IMR-90 (cell line): Measurements from ENCODE around the gene EGFR. TPM values are rescaled to one million over a fixed set of nuclear protein-coding genes. Genes with fewer than 3 reads are reported as not detected.
A peak's percentile ranks its signal among the peaks of the same experiment; 100 is the strongest.

Experiments
- ATAC-seq: fragments of 200-7000 bp; cut with Tn5 transposase; 2 replicates; pipeline ENCODE4 v1.9.1; 2020; ENCODE audit warnings: low read depth, mild to moderate bottlenecking, moderate library complexity
- BruUV-seq: library from RNA; stranded (reverse); fragments of 400-500 nt; replicated peaks from 2 replicates; lab custom pipeline; 2021; lab: Mats Ljungman, UMichigan
- CTCF ChIA-PET: fragments of 300-600 bp; formaldehyde crosslinking; extraction: SDS; loops from one replicate; lab custom pipeline; 2021; ENCODE audit warnings: antibody characterized with exemption; lab: Yijun Ruan, JAX
- POLR2A ChIA-PET: fragments of 300-600 bp; sonication (Branson Sonifier 250); formaldehyde crosslinking; loops from one replicate; lab custom pipeline; 2022; ENCODE audit warnings: antibody characterized with exemption; ENCODE audit not compliant: unreplicated experiment; lab: Charles Lee
- DNase-seq: peaks from one replicate; pipeline ENCODE4 v3.0.0; 2013
- H2AFZ ChIP-seq: replicated peaks from 2 replicates; pipeline ENCODE3; 2013; ENCODE audit warnings: low read length, mild to moderate bottlenecking; ENCODE audit not compliant: poor library complexity
- H2AK5ac ChIP-seq: 2 replicates; pipeline ENCODE4 v1.6.1; 2013; ENCODE audit warnings: low read depth, low read length, inconsistent platforms
- H2AK9ac ChIP-seq: replicated peaks from 2 replicates; pipeline ENCODE3; 2013; ENCODE audit warnings: mild to moderate bottlenecking, low read depth, low read length, moderate library complexity; ENCODE audit not compliant: poor library complexity
- H2BK120ac ChIP-seq: 2 replicates; pipeline ENCODE4 v1.6.1; 2013; ENCODE audit warnings: low read depth, low read length, inconsistent platforms
- H2BK15ac ChIP-seq: 3 replicates; pipeline ENCODE4 v1.6.1; 2013; ENCODE audit warnings: low read depth, low read length, inconsistent platforms
- H2BK20ac ChIP-seq: 2 replicates; pipeline ENCODE4 v1.6.1; 2013; ENCODE audit warnings: low read depth, mild to moderate bottlenecking, inconsistent platforms, low read length, moderate library complexity
- H2BK5ac ChIP-seq: 2 replicates; pipeline ENCODE4 v1.6.1; 2013; ENCODE audit warnings: mild to moderate bottlenecking, low read depth, low read length, inconsistent platforms; ENCODE audit not compliant: poor library complexity, severe bottlenecking
- H3K14ac ChIP-seq: replicated peaks from 2 replicates; pipeline ENCODE4 v1.6.1; 2013; ENCODE audit warnings: low read depth, low read length, inconsistent platforms
- H3K18ac ChIP-seq: 2 replicates; pipeline ENCODE4 v1.6.1; 2013; ENCODE audit warnings: low read depth, low read length, control low read depth
- H3K23ac ChIP-seq: 2 replicates; pipeline ENCODE4 v1.6.1; 2013; ENCODE audit warnings: low read depth, low read length, inconsistent platforms
- H3K27ac ChIP-seq: 2 replicates; pipeline ENCODE4 v1.5.1; 2013; ENCODE audit warnings: mild to moderate bottlenecking, control low read depth, low read length; ENCODE audit not compliant: insufficient read depth
- H3K27me3 ChIP-seq: 2 replicates; pipeline ENCODE4 v1.6.1; 2013; ENCODE audit warnings: low read length; ENCODE audit not compliant: control insufficient read depth, insufficient read depth
- H3K36me3 ChIP-seq: 2 replicates; pipeline ENCODE4 v1.6.1; 2013; ENCODE audit warnings: low read length, mixed read lengths; ENCODE audit not compliant: control insufficient read depth, insufficient read depth
- H3K4ac ChIP-seq: 2 replicates; pipeline ENCODE4 v1.6.1; 2013; ENCODE audit warnings: low read depth, low read length, inconsistent platforms
- H3K4me1 ChIP-seq: 2 replicates; pipeline ENCODE4 v1.6.1; 2013; ENCODE audit warnings: low read length, mixed read lengths; ENCODE audit not compliant: control insufficient read depth, insufficient read depth
- H3K4me2 ChIP-seq: 2 replicates; pipeline ENCODE4 v1.6.1; 2013; ENCODE audit warnings: low read depth, mild to moderate bottlenecking, control low read depth, low read length, moderate library complexity
- H3K4me3 ChIP-seq: 2 replicates; pipeline ENCODE4 v1.5.1; 2013; ENCODE audit warnings: low read depth, mild to moderate bottlenecking, control low read depth, low read length, moderate library complexity; ENCODE audit not compliant: insufficient read depth
- H3K56ac ChIP-seq: 2 replicates; pipeline ENCODE4 v1.6.1; 2013; ENCODE audit warnings: low read length, inconsistent platforms; ENCODE audit not compliant: insufficient read depth; ENCODE audit errors: extremely low read depth
- H3K79me1 ChIP-seq, 2 experiments: 2 replicates each; pipeline ENCODE4 v1.6.1; 2013; ENCODE audit warnings: low read length in 2 of 2, inconsistent platforms in 1 of 2, low read depth in 1 of 2
- H3K9ac ChIP-seq: 2 replicates; pipeline ENCODE4 v1.6.1; 2013; ENCODE audit warnings: low read depth, low read length, control low read depth
- H3K9me1 ChIP-seq: 2 replicates; pipeline ENCODE4 v1.6.1; 2013; ENCODE audit warnings: low read length, inconsistent platforms; ENCODE audit not compliant: insufficient read depth
- H3K9me3 ChIP-seq: 2 replicates; pipeline ENCODE4 v1.6.1; 2013; ENCODE audit warnings: low read length; ENCODE audit not compliant: control insufficient read depth, insufficient read depth
- H4K20me1 ChIP-seq: 2 replicates; pipeline ENCODE4 v1.6.1; 2013; ENCODE audit warnings: low read length, inconsistent platforms; ENCODE audit not compliant: insufficient read depth
- H4K5ac ChIP-seq: 2 replicates; pipeline ENCODE4 v1.6.1; 2013; ENCODE audit warnings: mild to moderate bottlenecking, low read depth, low read length, control low read depth
- H4K8ac ChIP-seq, 2 experiments: 2 replicates each; pipeline ENCODE4 v1.6.1; 2013; ENCODE audit warnings: low read depth in 2 of 2, low read length in 2 of 2, control low read depth in 1 of 2, inconsistent platforms in 1 of 2
- H4K91ac ChIP-seq: 2 replicates; pipeline ENCODE4 v1.6.1; 2013; ENCODE audit warnings: low read depth, low read length, inconsistent platforms; ENCODE audit not compliant: insufficient read depth
- BHLHE40 ChIP-seq: fragments of 150-350 bp; IDR thresholded peaks from 2 replicates; pipeline ENCODE4 v1.6.1; 2016; ENCODE audit warnings: mild to moderate bottlenecking, low read depth, low read length
- CEBPB ChIP-seq: IDR thresholded peaks from 2 replicates; pipeline ENCODE4 v1.6.1; 2012; ENCODE audit warnings: low read depth, low read length, improper control_type of control experiment
- CHD1 ChIP-seq: IDR thresholded peaks from 2 replicates; pipeline ENCODE4 v1.6.1; 2012; ENCODE audit warnings: low read depth, low read length, improper control_type of control experiment
- FOS ChIP-seq: fragments of 150-350 bp; IDR thresholded peaks from 2 replicates; pipeline ENCODE4 v1.6.1; 2016; ENCODE audit warnings: low read depth, low read length
- MAFK ChIP-seq: IDR thresholded peaks from 2 replicates; pipeline ENCODE4 v1.6.1; 2012; ENCODE audit warnings: low read depth, low read length, improper control_type of control experiment
- MAZ ChIP-seq: IDR thresholded peaks from 2 replicates; pipeline ENCODE4 v1.6.1; 2012; ENCODE audit warnings: low read depth, mild to moderate bottlenecking, low read length, improper control_type of control experiment, moderate library complexity, borderline replicate concordance
- POLR2A ChIP-seq: IDR thresholded peaks from 2 replicates; pipeline ENCODE4 v1.6.1; 2012; ENCODE audit warnings: mild to moderate bottlenecking, low read depth, low read length
- RAD21 ChIP-seq: IDR thresholded peaks from 2 replicates; pipeline ENCODE4 v1.6.1; 2012; ENCODE audit warnings: low read length, improper control_type of control experiment
- RCOR1 ChIP-seq: IDR thresholded peaks from 2 replicates; pipeline ENCODE4 v1.6.1; 2012; ENCODE audit warnings: mild to moderate bottlenecking, low read length, improper control_type of control experiment; ENCODE audit not compliant: insufficient replicate concordance
- RFX5 ChIP-seq: IDR thresholded peaks from 2 replicates; pipeline ENCODE4 v1.8.0; 2012; ENCODE audit warnings: low read depth, mild to moderate bottlenecking, low read length, moderate library complexity
- SMC3 ChIP-seq: fragments of 150-350 bp; IDR thresholded peaks from 2 replicates; pipeline ENCODE4 v1.6.1; 2016; ENCODE audit warnings: low read depth, mild to moderate bottlenecking, antibody characterized with exemption, low read length, moderate library complexity
- WGBS, 2 experiments: methylation state at CpG; one replicate each; pipeline versions ENCODE4 v1.1.5 to v1.1.7; 2013; ENCODE audit warnings: missing lambda C conversion rate in 2 of 2; ENCODE audit not compliant: insufficient read length in 1 of 2; ENCODE audit errors: extremely low coverage in 2 of 2; 5-methylcytosine and 5-hydroxymethylcytosine counted together
- dilution Hi-C: fragments of 300-500 bp; cut with HindIII; formaldehyde crosslinking; loops from one replicate; pipeline ENCODE4 v1.14.3; 2018; ENCODE audit warnings: low sequenced_read_pairs; ENCODE audit not compliant: unreplicated experiment
- in situ Hi-C: fragments of 300-500 bp; cut with MboI; formaldehyde crosslinking; loops from 3 replicates; pipeline ENCODE4 v1.14.3; 2019; ENCODE audit warnings: low sequenced_read_pairs, inconsistent platforms, mixed read lengths
- intact Hi-C: fragments of 100-400 bp; cut with micrococcal nuclease; formaldehyde crosslinking; loops from 2 replicates; pipeline ENCODE4 v1.10.0; 2022
- polyA plus RNA-seq, 3 experiments: library from polyadenylated mRNA; depleted of rRNA; stranded (reverse); fragments of >200 nt; gene quantifications; 2 replicates each; pipeline ENCODE4 v1.2.3, GENCODE V29; 2012; ENCODE audit warnings: low replicate concordance in 1 of 3
- total RNA-seq: library from RNA; depleted of rRNA; stranded (reverse); fragments of >200 nt; gene quantifications from 2 replicates; pipeline ENCODE4 v1.2.3, GENCODE V29; 2012
- TF ChIP-seq, protein P1 (sequence below): fragments of 150-350 bp; IDR thresholded peaks from 2 replicates; pipeline ENCODE4 v1.6.1; 2017; ENCODE audit warnings: mild to moderate bottlenecking, antibody characterized with exemption, low read length, low read depth
- TF ChIP-seq, protein P2 (sequence below): conservative IDR thresholded peaks from 2 replicates; pipeline ENCODE4 v1.5.1; 2012; ENCODE audit warnings: mild to moderate bottlenecking, low read depth, low read length, improper control_type of control experiment
- TF ChIP-seq, protein P3 (sequence below): fragments of 150-350 bp; IDR thresholded peaks from 2 replicates; pipeline ENCODE4 v1.6.1; 2016; ENCODE audit warnings: low read depth, mild to moderate bottlenecking, low read length, moderate library complexity, borderline replicate concordance

Gene EGFR
- total and polyA plus RNA-seq, 2 of the 4 experiments (the other 2 are of a cell fraction), result 36.9 to 60.4 TPM

DNA sequence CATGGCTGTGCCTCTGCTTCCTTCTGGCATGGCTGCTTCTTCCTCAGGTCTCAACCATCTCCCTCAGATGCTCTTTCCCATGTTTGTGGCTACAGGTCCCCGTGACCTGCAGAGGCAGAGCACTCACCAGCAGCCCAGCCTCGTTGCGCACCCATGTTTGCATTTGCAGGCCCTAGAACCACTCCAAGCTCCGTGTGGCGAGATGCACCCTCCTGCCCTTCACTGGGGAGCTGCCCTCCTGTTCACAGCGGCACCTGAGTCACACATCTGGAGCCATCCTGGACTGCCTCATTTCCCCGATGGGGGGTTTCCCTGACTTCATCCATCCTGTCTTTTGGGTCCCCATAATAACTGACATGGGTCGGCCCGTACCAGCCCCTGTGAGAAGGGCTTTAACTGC, 35.9 kb downstream of the EGFR start:
- ATAC-seq, result no peak
- intact Hi-C loops (no loop called here), dilution Hi-C loops (no loop called here), in situ Hi-C loops (no loop called here)
- Histone ChIP-seq H2BK20ac (peak overlapping the region; percentile 43; the same call in 1 of the 2 replicates), H4K8ac (peak overlapping the region in 1 of 2 experiments; percentile 64; a peak in 2 of 4 replicates), H3K4me1 (peaks cover 48% of the 10 kb centered on the region), H4K5ac (peak overlapping the region; percentile 19; the same call in 1 of the 2 replicates), H3K18ac (0 out of 2 replicates have a peak overlapping the region, but pooled peaks have one; percentile 5), H3K14ac (0 out of 2 replicates have a peak overlapping the region, but pooled peaks have one; percentile 10), H3K56ac (no peak overlapping the region), H2BK5ac (peak overlapping the region; percentile 59), H3K4me3 (no peak overlapping the region), H3K9me1 (peaks cover 42% of the 10 kb centered on the region), H2BK15ac (no peak overlapping the region), H2BK120ac (peak overlapping the region; percentile 35; the same call in 1 of the 2 replicates), H2AK9ac (no peak overlapping the region), H4K20me1 (peaks cover 24% of the 10 kb centered on the region), H3K4ac (peak overlapping the region; percentile 81), H3K27ac (peak overlapping the region; percentile 19; the same call in 1 of the 2 replicates), H2AK5ac (peak overlapping the region; percentile 81), H3K79me1 (peaks cover 52 to 89% of the 10 kb centered on the region in 2 experiments), H2AFZ (no peak overlapping the region), H3K36me3 (peaks cover 4% of the 10 kb centered on the region; the same call in 1 of the 2 replicates), H3K9me3 (no peaks in the 10 kb centered on the region), H3K27me3 (no peaks in the 10 kb centered on the region), H3K4me2 (no peak overlapping the region), H3K23ac (peak overlapping the region; percentile 26; the same call in 1 of the 2 replicates), H4K91ac (peak overlapping the region; percentile 34), H3K9ac (no peak overlapping the region)
- CTCF ChIA-PET, result no interaction called here
- WGBS, 2 experiments, result 88% methylated on average over 4 of the region's 9 CpGs; no CpG with 5 or more reads in 1 of the 2 experiments
- no TSS peak for BruUV-seq
- TF ChIP-seq SMC3, result no peak
- TF ChIP-seq, protein P1, sequence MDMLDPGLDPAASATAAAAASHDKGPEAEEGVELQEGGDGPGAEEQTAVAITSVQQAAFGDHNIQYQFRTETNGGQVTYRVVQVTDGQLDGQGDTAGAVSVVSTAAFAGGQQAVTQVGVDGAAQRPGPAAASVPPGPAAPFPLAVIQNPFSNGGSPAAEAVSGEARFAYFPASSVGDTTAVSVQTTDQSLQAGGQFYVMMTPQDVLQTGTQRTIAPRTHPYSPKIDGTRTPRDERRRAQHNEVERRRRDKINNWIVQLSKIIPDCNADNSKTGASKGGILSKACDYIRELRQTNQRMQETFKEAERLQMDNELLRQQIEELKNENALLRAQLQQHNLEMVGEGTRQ, result no peak
- TF ChIP-seq CHD1, result no peak
- TF ChIP-seq BHLHE40, result no peak
- TF ChIP-seq MAFK, result no peak
- no peak for TF ChIP-seq POLR2A
- TF ChIP-seq, protein P2, sequence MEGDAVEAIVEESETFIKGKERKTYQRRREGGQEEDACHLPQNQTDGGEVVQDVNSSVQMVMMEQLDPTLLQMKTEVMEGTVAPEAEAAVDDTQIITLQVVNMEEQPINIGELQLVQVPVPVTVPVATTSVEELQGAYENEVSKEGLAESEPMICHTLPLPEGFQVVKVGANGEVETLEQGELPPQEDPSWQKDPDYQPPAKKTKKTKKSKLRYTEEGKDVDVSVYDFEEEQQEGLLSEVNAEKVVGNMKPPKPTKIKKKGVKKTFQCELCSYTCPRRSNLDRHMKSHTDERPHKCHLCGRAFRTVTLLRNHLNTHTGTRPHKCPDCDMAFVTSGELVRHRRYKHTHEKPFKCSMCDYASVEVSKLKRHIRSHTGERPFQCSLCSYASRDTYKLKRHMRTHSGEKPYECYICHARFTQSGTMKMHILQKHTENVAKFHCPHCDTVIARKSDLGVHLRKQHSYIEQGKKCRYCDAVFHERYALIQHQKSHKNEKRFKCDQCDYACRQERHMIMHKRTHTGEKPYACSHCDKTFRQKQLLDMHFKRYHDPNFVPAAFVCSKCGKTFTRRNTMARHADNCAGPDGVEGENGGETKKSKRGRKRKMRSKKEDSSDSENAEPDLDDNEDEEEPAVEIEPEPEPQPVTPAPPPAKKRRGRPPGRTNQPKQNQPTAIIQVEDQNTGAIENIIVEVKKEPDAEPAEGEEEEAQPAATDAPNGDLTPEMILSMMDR, result no peak
- no peak for TF ChIP-seq RAD21
- no peak for TF ChIP-seq CEBPB
- TF ChIP-seq, protein P3, sequence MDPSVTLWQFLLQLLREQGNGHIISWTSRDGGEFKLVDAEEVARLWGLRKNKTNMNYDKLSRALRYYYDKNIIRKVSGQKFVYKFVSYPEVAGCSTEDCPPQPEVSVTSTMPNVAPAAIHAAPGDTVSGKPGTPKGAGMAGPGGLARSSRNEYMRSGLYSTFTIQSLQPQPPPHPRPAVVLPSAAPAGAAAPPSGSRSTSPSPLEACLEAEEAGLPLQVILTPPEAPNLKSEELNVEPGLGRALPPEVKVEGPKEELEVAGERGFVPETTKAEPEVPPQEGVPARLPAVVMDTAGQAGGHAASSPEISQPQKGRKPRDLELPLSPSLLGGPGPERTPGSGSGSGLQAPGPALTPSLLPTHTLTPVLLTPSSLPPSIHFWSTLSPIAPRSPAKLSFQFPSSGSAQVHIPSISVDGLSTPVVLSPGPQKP, result no peak
- TF ChIP-seq FOS, result no peak
- TF ChIP-seq MAZ, result no peak
- TF ChIP-seq RCOR1, result no peak
- TF ChIP-seq RFX5, result no peak
- no peak for DNase-seq
- POLR2A ChIA-PET, result no interaction called here
